ENCODE data around the gene MEX3A. TPM values are rescaled to one million over a fixed set of nuclear protein-coding genes. Genes with fewer than 3 reads are reported as not detected.

Gene MEX3A
- total and polyA plus RNA-seq, 10 of the 15 experiments (the other 5 are each of a cell fraction or from before 2014, with no cell fraction given): 0.11 to 5.1 (median 1.7) TPM

- H2AFZ ChIP-seq (ENCODE audit: control insufficient read depth, low read depth, low read length): no peak overlapping the region
- BruUV-seq (replicated peaks): no TSS peak
- no peaks in the 10 kb centered on the region for H3K36me3 ChIP-seq (ENCODE audit: control insufficient read depth in 2 of 2, insufficient read depth in 2 of 2, low read length in 1 of 2)
- no peaks in the 10 kb centered on the region for H3K79me2 ChIP-seq (ENCODE audit: control insufficient read depth, insufficient read depth, low read length)
- ATAC-seq (no peak), DNase-seq (ENCODE audit: low read depth, low spot score) (no peak), FAIRE-seq (no peak)
- TF ChIP-seq ZBTB33 (IDR thresholded peaks at IDR 0.05) (no peak), SP1 (IDR thresholded peaks at IDR 0.05; ENCODE audit: low read depth, low read length) (no peak), CBFB (IDR thresholded peaks at IDR 0.05; ENCODE audit: low read depth) (no peak), CREB1 (IDR thresholded peaks at IDR 0.05; ENCODE audit: low read depth) (no peak), GABPA (IDR thresholded peaks at IDR 0.05; ENCODE audit: low read depth) (no peak), BHLHE40 (IDR thresholded peaks at IDR 0.05; ENCODE audit: borderline replicate concordance in 1 of 2, low read depth in 2 of 2, low read length in 1 of 2) (no peak), ZNF217 (IDR thresholded peaks at IDR 0.05) (no peak), SMAD1 (IDR thresholded peaks at IDR 0.05; ENCODE audit: low read depth, partially characterized antibody) (no peak), NRF1 (conservative IDR thresholded peaks at IDR 0.05; ENCODE audit: low read depth, low read length) (no peak), ZZZ3 (IDR thresholded peaks at IDR 0.05; ENCODE audit: control insufficient read depth, insufficient read length, low read depth) (no peak), TCF12 (IDR thresholded peaks at IDR 0.05; ENCODE audit: low read depth, low read length) (no peak), MYC (IDR thresholded peaks at IDR 0.05; ENCODE audit: insufficient read depth, insufficient read length, insufficient replicate concordance, low read length, severe bottlenecking) (no peak), IRF5 (IDR thresholded peaks at IDR 0.05; ENCODE audit: borderline replicate concordance) (no peak), KDM1A (IDR thresholded peaks at IDR 0.05; ENCODE audit: borderline replicate concordance) (no peak), ZNF24 (IDR thresholded peaks at IDR 0.05) (no peak), MYB (IDR thresholded peaks at IDR 0.05; ENCODE audit: borderline replicate concordance, low read depth, low read length) (no peak), BACH1 (IDR thresholded peaks at IDR 0.05; ENCODE audit: borderline replicate concordance) (no peak), MEF2A (IDR thresholded peaks at IDR 0.05; ENCODE audit: insufficient read depth, low read depth, low read length) (no peak)
- in situ Hi-C loops (cut with MboI) (no loop called here), intact Hi-C loops (cut with micrococcal nuclease; ENCODE audit: unreplicated experiment) (no loop called here)
- ChIA-PET SMC1A (ENCODE audit: uncharacterized antibody, unreplicated experiment) (interaction anchor here (1.4 kb wide), 1 partner anchor 89 kb away, joined by 3 read pairs; no protein-coding TSS in a partner anchor), CTCF (interaction anchor here (0.6 to 1.2 kb wide), 2 partner anchors 39 to 72 kb away, joined by 3 to 15 read pairs; no protein-coding TSS in a partner anchor), POLR2A (interaction anchor here (0.6 kb wide), 1 partner anchor 108 kb away, joined by 3 read pairs; no protein-coding TSS in a partner anchor), RAD21 (ENCODE audit: unreplicated experiment) (interaction anchor here (1.1 kb wide), 2 partner anchors 40 to 88 kb away, joined by 3 to 5 read pairs; no protein-coding TSS in a partner anchor)
- H3K4me2 ChIP-seq (ENCODE audit: control insufficient read depth, insufficient read depth): no peak overlapping the region
- 19% methylated on average over 4 of the region's 4 CpGs for WGBS (ENCODE audit: insufficient coverage, insufficient replicate concordance, low lambda C conversion rate, missing lambda C conversion rate)
- no peaks in the 10 kb centered on the region for H3K4me1 ChIP-seq (ENCODE audit: control insufficient read depth, insufficient read depth, low read length)
- no peaks in the 10 kb centered on the region; a peak in 1 of 4 replicates for H3K27me3 ChIP-seq (replicated peaks in 1 of 2; ENCODE audit: control insufficient read depth in 2 of 2, insufficient read depth in 2 of 2, low read length in 1 of 2)
- no peak overlapping the region for H3K4me3 ChIP-seq
- H3K9ac ChIP-seq (ENCODE audit: control insufficient read depth, insufficient read depth, low read length): no peak overlapping the region
- no peak overlapping the region for H3K27ac ChIP-seq (ENCODE audit: control insufficient read depth, insufficient read depth)
- H4K20me1 ChIP-seq (ENCODE audit: control insufficient read depth, insufficient read depth): no peaks in the 10 kb centered on the region
- H3K9me3 ChIP-seq (replicated peaks; ENCODE audit: control insufficient read depth, insufficient read depth, low read length): no peaks in the 10 kb centered on the region
Measured at GRCh38 chr1:156026588-156026987, 55.7 kb downstream of the MEX3A start.

All from GM12878 (cell line).